NCI-H2081 (cell line): ENCODE measurements around the gene PAQR5.
A peak's percentile ranks its signal among the peaks of the same experiment; 100 is the strongest.
"Not testable (repeated sequence)": the region's sequence is repeated elsewhere in the genome, so short reads cannot be mapped to it uniquely, and the experiment has no call there.

Experiments used
- DNase-seq, 2 experiments: peaks; one replicate each; lab custom pipeline; 2025; lab: John Stamatoyannopoulos, UW

Gene PAQR5

DNA sequence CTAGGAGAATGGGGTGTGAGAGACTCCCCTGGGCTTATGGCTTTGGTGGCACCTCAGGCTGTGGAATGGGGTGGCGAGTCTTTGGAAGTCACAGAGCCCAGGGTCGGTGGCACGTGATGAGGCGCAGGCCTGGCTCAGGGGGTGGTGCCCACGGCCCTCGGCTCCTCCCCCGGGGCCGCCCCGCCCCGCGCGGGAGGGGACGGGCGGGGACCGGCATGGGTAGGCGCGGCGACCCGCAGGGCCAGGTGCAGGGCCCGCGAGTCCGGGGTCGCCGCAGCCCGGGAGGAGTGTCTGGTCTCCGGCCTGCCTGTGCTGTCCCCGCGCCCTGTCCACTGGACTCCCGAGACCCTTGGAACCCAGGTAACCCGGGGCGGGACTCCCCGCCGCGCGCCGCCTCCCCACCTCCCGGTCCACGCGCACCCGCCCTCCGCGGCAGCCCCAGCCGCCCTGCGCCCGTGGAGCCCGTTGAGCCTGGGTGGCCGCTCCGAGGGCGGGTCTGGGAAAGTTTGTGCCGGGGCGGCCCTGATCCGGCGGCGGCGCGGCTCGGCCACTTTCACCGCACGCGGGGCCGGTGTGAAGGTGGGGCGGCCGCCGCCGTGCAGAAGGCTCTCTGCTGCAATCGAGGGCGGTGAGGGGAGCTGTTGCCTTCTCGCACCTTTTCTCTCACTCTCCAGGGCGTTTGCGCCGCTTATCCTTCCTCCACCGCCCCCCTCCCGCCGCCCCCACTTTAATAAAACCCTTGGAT is at the start of gene PAQR5:
TSS of gene PAQR5 (plus strand) at position 216 of the 745 bp plus-strand sequence. CDS start 61,169 bp downstream, outside the sequence.
- DNase-seq = peak; percentile 22 to 31

DNA sequence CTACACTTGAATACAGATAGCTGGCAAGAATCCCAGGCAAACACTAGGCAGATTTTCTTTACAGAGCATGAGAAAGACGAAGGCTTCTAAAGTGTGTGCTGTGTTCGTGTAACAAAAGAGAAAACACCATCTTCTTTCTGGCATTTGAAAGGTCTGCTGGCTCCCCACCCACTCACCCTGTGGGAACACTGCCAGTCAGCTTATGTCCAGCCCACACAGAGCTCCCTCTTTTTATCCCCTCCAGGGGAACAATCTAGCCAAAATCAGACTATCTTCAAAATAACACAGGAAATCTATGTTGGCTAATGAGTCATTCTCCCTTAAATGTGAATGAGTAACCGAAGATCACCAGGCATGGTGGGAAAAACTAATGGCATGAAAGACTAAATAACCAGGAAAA is 45.6 kb upstream of the PAQR5 start:
- peak in 1 of 2 experiments; percentile 14 for DNase-seq

GRCh38 chr15:69265347-69265955 is 33.3 kb upstream of the PAQR5 start:
- peak in 1 of 2 experiments; percentile 3 for DNase-seq

DNA sequence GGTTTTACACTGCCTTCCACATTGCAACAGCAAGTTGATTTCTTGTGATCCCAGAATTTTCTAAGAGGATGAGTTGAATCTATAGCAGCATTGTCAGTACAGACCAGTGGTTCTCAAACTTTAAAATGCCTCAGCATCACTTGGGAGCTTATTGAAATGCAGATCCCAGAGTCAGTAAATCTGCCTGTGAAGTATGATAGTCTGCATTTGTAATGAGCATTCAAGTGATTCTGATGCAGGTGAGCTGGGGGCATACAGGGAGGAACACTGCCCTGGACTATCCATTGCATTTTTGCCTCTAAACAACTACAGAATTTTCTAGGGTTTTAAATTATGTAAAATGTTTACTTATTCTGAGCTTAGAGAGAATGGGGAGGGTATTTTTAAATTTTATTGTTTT is 27.5 kb upstream of the PAQR5 start:
- no peak for DNase-seq

GRCh38 chr15:69272139-69272538 is 26.6 kb upstream of the PAQR5 start:
- DNase-seq = no peak

DNA sequence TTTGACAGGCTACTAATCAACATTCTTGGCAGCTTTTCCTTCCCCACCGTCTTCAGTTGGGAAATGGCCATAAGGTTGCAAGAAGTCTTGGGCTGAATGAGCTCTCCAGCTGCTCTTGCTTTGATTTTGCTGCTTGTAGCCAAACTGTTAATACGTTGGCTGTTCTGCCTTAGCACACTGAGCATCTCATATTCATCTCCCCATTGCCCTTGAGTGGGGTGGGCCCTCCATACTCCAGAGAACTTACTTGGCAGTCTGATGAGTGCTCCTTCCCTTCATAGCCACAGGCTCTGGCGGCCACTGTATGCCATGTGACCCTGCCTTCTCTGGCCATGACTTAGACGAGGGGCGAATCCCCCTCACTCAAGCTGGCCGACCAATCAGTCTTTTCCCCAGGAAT is 25.8 kb upstream of the PAQR5 start:
- no peak for DNase-seq

GRCh38 chr15:69275074-69275670 is 23.5 kb upstream of the PAQR5 start:
- no peak for DNase-seq

- no peak for DNase-seq
Observed at GRCh38 chr15:69275933-69276560, 22.7 kb upstream of the PAQR5 start.

DNA sequence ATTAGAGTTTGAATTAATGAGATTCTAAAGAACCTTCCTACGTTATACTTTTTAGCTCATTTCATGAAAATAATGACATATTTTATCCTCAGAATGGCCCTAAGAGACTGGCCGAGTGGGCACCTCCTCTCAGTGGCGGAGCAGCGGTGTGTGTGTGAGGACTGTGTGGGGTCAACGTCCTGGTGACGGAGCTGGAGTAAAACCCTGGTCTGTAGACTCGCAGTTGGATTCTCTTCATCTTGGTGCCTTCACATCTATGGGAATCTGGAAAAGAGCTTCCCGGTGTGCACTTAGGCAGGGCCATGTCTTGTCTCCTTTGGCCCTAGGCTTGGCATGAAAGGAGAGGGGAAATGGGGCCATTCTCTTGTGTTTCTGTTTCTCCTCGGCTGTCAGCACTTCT is 21.4 kb upstream of the PAQR5 start:
- no peak for DNase-seq

DNA sequence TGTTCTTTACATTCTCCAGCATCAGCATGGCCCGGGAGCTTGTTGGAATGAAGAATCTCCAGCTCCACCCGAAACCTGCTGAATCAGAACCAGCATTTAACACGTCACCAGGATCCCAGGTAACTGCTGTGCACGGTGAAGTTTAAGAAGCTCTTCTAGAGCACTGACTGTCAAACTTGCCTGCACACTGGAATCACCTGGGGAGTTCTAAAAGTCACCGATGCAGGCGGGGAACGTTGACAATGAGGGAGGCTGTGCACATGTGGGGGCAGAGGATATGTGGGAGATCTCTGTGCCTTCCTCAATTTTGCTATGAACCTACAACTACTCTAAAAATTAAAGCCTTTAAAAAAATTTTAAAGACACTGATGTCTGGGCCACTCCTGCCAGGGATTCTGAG is 19.1 kb upstream of the PAQR5 start:
- DNase-seq = no peak

DNA sequence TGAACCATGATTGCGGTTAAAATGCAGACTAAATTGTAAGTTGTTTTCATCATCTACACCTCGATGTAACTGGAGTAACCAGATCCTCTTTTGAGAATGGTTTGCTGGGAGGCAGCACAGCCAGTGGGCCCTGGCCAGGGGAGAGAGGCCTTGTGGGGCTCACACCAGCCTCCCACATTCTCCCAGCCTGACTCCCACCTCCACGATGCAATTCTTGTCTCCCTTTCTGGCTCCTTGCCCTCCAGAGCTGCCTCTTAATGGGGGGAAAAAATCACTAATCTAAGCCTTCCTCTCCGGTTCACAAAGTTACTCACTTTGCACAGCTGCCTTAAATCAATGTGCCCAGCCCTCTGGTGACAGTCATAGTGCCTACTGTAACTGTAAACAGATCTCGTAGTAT is 17.9 kb upstream of the PAQR5 start:
- DNase-seq = no peak

DNA sequence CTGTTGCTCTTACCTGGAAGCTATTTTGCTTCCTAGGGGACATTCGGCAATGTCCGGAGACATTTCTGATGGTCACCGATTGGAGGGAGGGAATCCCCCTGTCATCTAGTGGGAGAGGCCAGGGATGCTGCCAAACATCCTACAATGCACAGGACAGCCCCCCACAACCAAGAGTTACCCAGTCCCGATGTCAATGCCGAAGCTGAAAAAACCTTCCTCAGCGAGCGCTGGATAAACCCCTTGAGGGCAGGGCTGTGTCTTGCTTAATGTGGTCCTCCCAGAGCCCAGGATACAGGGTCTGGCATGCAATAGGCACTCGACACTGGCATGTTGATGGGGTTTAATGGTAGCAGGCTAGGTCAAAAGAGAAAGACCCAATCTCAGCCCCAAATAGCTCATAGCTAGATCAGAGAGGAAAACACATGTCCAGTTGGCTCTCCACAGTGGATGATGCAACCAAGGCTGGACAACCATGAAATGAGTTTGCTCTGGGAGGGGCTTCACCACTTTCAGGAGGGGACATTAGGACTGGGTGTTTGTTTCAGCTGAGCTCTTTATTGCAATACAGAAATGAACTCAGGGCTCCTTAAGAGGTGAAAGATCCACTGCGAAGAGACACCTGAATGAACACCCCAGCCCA is 16.5 kb upstream of the PAQR5 start:
- DNase-seq = no peak

DNA sequence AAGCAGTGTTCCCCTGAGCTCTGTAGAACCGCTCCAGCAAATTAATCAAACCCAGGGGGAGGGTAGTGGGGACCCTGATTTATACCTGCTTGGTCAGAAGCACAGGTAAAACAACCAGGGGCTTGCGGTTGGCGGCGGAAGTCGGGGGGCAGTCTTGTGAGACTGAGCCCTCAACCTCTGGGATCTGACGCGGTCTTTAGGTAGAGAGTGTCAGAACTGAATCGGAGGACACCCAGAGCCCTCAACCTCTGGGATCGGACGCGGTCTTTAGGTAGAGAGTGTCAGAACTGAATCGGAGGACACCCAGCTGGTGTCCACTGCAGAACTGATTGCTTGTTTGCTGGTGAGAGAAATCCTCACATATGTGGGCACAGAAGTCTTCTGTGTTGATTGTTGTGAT is 12.9 kb upstream of the PAQR5 start:
- no peak for DNase-seq

- DNase-seq = no peak
Observed at GRCh38 chr15:69288011-69288410, 10.7 kb upstream of the PAQR5 start.

- no peak for DNase-seq
Observed at GRCh38 chr15:69288531-69289341, 10.0 kb upstream of the PAQR5 start.

GRCh38 chr15:69289342-69290146 is 9.2 kb upstream of the PAQR5 start:
- no peak for DNase-seq

DNA sequence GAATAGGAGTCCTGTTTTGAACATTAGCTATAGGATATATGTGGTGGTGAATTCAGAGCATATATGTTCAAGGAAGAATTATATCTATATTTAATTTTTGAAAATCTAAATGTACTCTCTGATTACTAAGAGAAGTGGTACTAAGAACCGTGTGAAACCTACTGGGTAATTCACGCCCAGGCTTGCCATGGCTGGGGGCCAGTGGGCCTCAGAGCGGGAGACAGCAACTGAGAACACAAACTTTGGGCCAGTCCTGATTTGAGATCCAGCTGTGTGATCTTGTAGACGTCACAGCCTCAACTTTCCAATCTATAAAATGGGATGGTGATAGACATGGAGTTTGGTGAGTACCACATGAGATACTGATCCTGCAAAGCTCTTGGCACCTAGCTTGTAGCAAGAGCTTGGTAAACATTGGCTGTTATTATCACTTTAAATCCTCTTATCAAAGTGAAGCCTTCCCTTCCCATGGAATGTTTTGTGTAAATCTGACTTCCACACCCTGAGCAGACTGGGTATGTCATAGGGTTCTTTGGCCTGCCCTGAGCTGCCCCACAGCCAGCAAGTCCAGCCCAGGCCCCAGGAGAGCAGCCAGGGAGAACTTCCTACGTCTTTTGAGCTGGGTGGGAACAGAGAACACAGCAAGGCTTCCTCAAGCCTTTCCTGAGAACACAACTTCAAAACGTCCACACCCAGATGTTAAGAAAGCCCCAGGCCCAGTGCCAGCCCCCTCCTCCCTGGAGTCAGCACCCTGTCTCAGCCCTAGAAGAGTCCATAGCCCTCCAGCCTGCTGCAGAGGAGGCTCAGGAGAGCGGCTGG is 8.2 kb upstream of the PAQR5 start:
- DNase-seq = no peak

DNA sequence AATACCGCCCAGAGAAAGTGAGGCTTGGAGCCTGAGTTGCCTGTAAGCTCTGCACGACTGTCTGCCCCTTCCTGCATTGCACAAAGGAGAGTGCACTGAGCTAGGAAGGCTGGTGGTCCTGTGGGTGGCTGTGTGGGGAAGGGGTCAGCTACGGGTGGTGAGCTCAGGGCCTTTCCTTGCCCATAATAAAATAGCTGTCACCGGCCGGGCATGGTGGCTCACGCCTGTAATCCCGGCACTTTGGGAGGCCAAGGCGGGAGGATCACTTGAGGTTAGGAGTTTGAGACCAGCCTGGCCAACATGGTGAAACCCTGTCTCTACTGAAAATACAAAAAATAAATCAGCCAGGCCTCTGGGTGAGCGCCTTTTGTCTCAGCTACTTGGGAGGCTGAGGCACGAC is 7.1 kb upstream of the PAQR5 start:
- DNase-seq = not testable (repeated sequence)

DNA sequence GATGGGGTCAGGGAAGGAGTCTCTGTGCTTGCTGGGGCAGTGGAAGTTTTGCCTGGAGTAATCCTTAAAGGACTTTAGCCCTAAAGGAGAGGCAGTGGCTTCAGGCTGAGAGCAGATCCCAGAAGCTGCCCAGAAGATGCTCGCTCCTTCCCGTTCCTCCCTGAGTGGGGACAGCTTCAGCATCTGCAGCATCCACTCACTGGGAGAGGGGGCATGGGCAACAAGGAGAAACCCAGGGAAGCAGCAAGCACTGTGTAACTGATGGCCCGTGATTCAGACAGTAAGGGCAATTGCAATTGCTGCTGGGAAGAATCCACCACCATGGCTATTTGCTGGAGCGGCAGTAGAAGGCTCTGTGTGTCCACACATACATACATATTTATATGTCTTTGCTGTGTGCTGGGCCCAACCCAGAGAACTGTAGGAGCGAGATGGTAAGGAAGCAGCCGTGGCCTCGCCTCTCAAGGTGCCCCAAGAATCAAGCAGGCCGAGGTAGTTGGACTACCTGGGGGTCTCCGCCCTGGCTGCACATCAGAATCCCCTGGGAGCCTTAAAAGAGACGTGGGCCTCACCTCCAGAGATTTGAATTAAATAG is 5.8 kb upstream of the PAQR5 start:
- no peak for DNase-seq
